MM.1S (cell line): ENCODE results near the gene TMEM198.

Source experiments
- DNase-seq: peaks from one replicate; pipeline ENCODE4 v3.0.0-alpha.2; 2015
- H2AFZ ChIP-seq: fragments of 300-600 bp; sonication (generic); 2 replicates; pipeline ENCODE4 v1.6.0; 2016; ENCODE audit warnings: antibody characterized with exemption, low read length
- H3F3A ChIP-seq: fragments of 300-600 bp; sonication (generic); 2 replicates; pipeline ENCODE4 v1.6.1; 2016; ENCODE audit warnings: mild to moderate bottlenecking, antibody characterized with exemption, low read length, moderate library complexity, mixed read lengths; ENCODE audit not compliant: insufficient read depth
- H3K27ac ChIP-seq: fragments of 300-600 bp; sonication (generic); 2 replicates; pipeline ENCODE4 v1.5.1; 2016; ENCODE audit warnings: mild to moderate bottlenecking, low read length
- H3K27me3 ChIP-seq: fragments of 300-600 bp; sonication (generic); replicated peaks from 2 replicates; pipeline ENCODE4 v1.6.0; 2016; ENCODE audit warnings: low read length; ENCODE audit not compliant: insufficient read depth
- H3K36me3 ChIP-seq: fragments of 300-600 bp; sonication (generic); replicated peaks from 2 replicates; pipeline ENCODE4 v1.6.1; 2016; ENCODE audit warnings: mild to moderate bottlenecking, low read length, mixed read lengths; ENCODE audit not compliant: insufficient read depth
- H3K4me1 ChIP-seq: fragments of 300-600 bp; sonication (generic); 2 replicates; pipeline ENCODE4 v1.6.1; 2016; ENCODE audit warnings: low read length, mixed read lengths
- H3K4me2 ChIP-seq: fragments of 300-600 bp; sonication (generic); 2 replicates; pipeline ENCODE4 v1.6.0; 2016; ENCODE audit warnings: low read depth, low read length
- H3K4me3 ChIP-seq: fragments of 300-600 bp; sonication (generic); 2 replicates; pipeline ENCODE4 v1.5.1; 2016; ENCODE audit warnings: low read length, mixed read lengths
- H3K79me2 ChIP-seq: fragments of 300-600 bp; sonication (generic); 2 replicates; pipeline ENCODE4 v1.6.1; 2016; ENCODE audit warnings: mixed run types, low read length, mixed read lengths
- H3K9ac ChIP-seq: fragments of 300-600 bp; sonication (generic); 2 replicates; pipeline ENCODE4 v1.6.1; 2016; ENCODE audit warnings: low read length, mixed read lengths
- H3K9me2 ChIP-seq: fragments of 300-600 bp; sonication (generic); replicated peaks from 2 replicates; pipeline ENCODE4 v1.6.1; 2016; ENCODE audit warnings: mild to moderate bottlenecking, low read length, mixed read lengths; ENCODE audit not compliant: insufficient read depth
- H3K9me3 ChIP-seq: fragments of 300-600 bp; sonication (generic); replicated peaks from 2 replicates; pipeline ENCODE4 v1.6.1; 2016; ENCODE audit warnings: mild to moderate bottlenecking, low read length, mixed read lengths; ENCODE audit not compliant: insufficient read depth
- H4K20me1 ChIP-seq: fragments of 300-600 bp; sonication (generic); 2 replicates; pipeline ENCODE4 v1.6.1; 2016; ENCODE audit warnings: mild to moderate bottlenecking, low read length, moderate library complexity, mixed read lengths; ENCODE audit not compliant: insufficient read depth
- EZH2 ChIP-seq: fragments of 300-600 bp; sonication (generic); optimal IDR thresholded peaks from 2 replicates; pipeline ENCODE3; 2017; ENCODE audit warnings: low read depth, mild to moderate bottlenecking, antibody characterized with exemption, low read length, mixed read lengths
- EZH2phosphoT487 ChIP-seq: fragments of 300-600 bp; sonication (generic); IDR thresholded peaks from 2 replicates; pipeline ENCODE4 v1.6.1; 2018; ENCODE audit warnings: antibody characterized with exemption, low read length
- TF ChIP-seq, protein P1 (sequence below): fragments of 300-600 bp; sonication (generic); IDR thresholded peaks from 2 replicates; pipeline ENCODE4 v1.5.1; 2016; ENCODE audit warnings: antibody characterized with exemption, low read length, mixed read lengths

Gene TMEM198

DNA sequence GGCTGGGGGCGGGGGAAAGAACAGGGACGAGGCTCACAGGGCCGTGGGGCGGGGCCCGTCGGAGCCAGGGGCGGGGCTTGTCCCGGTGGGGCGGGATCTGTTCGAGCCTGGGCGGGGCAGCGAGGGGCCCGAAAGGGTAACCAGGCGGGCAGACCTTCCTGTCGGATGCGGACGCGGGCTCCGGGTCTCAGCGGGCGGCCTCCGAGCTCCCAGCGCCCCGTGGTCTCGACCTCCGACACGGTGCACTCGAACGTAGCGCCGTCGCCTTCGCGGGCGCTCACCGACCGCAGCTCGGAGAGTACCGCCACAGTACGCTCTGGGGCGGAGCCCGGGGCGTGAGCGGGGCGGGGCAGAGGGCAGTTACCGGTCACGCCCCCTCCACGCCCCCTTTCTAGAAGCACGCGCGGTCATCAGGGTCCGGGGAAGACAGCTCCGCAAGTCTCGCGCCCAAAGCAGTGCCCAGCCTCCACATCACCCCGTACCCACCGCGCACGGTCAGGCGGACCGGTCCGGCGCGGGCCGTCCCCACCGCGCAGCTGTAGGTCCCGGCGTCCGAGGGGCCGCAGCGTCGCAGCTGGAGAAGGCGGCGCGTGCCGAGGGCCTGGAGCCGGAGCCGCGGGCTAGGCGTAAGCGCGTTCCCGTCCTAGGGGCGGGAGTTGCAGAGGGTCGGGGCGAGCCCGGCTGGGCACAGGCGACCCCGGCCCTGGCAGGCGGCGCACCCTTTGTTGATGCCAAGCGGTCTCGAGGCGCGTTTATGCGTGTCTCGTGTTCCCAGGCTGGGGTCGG, 8.7 kb downstream of the TMEM198 start:
- peaks cover 42% of the 10 kb centered on the region for H3K27me3 ChIP-seq
- DNase-seq = peak; percentile 44
- H3F3A ChIP-seq = no peaks in the 10 kb centered on the region
- H3K9me3 ChIP-seq = no peaks in the 10 kb centered on the region
- TF ChIP-seq, protein P1, sequence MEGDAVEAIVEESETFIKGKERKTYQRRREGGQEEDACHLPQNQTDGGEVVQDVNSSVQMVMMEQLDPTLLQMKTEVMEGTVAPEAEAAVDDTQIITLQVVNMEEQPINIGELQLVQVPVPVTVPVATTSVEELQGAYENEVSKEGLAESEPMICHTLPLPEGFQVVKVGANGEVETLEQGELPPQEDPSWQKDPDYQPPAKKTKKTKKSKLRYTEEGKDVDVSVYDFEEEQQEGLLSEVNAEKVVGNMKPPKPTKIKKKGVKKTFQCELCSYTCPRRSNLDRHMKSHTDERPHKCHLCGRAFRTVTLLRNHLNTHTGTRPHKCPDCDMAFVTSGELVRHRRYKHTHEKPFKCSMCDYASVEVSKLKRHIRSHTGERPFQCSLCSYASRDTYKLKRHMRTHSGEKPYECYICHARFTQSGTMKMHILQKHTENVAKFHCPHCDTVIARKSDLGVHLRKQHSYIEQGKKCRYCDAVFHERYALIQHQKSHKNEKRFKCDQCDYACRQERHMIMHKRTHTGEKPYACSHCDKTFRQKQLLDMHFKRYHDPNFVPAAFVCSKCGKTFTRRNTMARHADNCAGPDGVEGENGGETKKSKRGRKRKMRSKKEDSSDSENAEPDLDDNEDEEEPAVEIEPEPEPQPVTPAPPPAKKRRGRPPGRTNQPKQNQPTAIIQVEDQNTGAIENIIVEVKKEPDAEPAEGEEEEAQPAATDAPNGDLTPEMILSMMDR = no peak
- no peak for TF ChIP-seq EZH2
- no peak for TF ChIP-seq EZH2phosphoT487
- H3K36me3 ChIP-seq = no peaks in the 10 kb centered on the region
- no peaks in the 10 kb centered on the region for H3K4me1 ChIP-seq
- H3K9ac ChIP-seq = no peak overlapping the region
- H3K4me2 ChIP-seq = peak overlapping the region; percentile 75
- no peak overlapping the region for H3K27ac ChIP-seq
- H3K9me2 ChIP-seq = no peaks in the 10 kb centered on the region
- peak overlapping the region; percentile 60 for H3K4me3 ChIP-seq
- no peaks in the 10 kb centered on the region for H3K79me2 ChIP-seq
- no peaks in the 10 kb centered on the region for H4K20me1 ChIP-seq
- peak overlapping the region; percentile 58 for H2AFZ ChIP-seq

DNA sequence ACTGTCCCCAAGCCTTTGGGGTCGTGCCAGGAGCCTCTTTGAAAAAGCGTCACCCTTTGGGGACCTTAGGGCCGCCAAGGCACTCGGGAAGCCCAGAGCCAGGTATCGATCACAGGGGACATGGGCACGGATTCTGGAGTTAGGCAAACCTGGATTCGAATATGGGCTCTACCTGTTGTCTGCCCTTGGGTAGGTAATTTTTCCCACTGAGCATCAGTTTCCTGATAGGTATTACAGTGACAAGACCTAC, 9.3 kb downstream of the TMEM198 start:
- no peak overlapping the region for H3K4me3 ChIP-seq
- no peaks in the 10 kb centered on the region for H3K36me3 ChIP-seq
- H3K4me2 ChIP-seq = no peak overlapping the region
- H3K27me3 ChIP-seq = peaks cover 47% of the 10 kb centered on the region
- DNase-seq = no peak
- H3K9me2 ChIP-seq = no peaks in the 10 kb centered on the region
- no peaks in the 10 kb centered on the region for H3K79me2 ChIP-seq
- no peak overlapping the region for H2AFZ ChIP-seq
- H3K27ac ChIP-seq = no peak overlapping the region
- TF ChIP-seq, protein P1 = no peak
- H3K9ac ChIP-seq = no peak overlapping the region
- no peaks in the 10 kb centered on the region for H3K9me3 ChIP-seq
- no peaks in the 10 kb centered on the region for H3F3A ChIP-seq
- no peaks in the 10 kb centered on the region for H4K20me1 ChIP-seq
- no peaks in the 10 kb centered on the region for H3K4me1 ChIP-seq

DNA sequence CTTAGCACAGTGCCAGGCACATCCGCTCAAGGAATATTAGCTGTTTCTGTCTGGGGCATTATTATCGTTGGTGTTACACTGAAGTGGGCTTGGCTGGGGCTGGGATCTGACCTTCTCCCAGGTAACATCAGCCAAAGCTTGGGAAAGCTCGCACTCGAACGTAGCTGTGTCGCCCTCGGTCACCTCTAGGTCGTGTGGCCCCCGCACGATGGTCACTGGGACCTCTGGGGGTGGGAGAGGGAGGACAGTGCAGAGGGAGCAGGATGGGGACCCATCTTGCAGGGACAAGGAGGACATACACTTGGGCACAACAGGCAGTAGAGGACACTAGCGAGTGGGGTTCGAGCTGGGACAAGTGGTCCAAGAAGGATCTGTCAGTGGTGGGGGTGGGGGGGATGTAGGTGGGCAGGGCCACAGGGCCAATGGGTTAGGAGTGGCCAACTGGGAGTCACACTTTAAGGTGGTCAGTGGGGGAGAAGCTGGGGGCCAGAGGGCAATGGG, 9.7 kb downstream of the TMEM198 start:
- Histone ChIP-seq H4K20me1 (no peaks in the 10 kb centered on the region), H3K9me3 (no peaks in the 10 kb centered on the region), H3K4me2 (no peak overlapping the region), H3K4me1 (no peaks in the 10 kb centered on the region), H3K9me2 (no peaks in the 10 kb centered on the region), H3K27me3 (peaks cover 51% of the 10 kb centered on the region), H3F3A (no peaks in the 10 kb centered on the region), H3K36me3 (no peaks in the 10 kb centered on the region), H3K79me2 (no peaks in the 10 kb centered on the region), H2AFZ (no peak overlapping the region), H3K4me3 (no peak overlapping the region), H3K27ac (no peak overlapping the region), H3K9ac (no peak overlapping the region)
- TF ChIP-seq EZH2 (no peak), EZH2phosphoT487 (no peak)
- TF ChIP-seq, protein P1 = no peak
- no peak for DNase-seq
